ENCODE results near the gene LYRM2.

- TF ChIP-seq CTCF (IDR thresholded peaks at IDR 0.05) = no peak
- TF ChIP-seq POLR2A (IDR thresholded peaks at IDR 0.05) = peak; percentile 50
Observed at GRCh38 chr6:89542081-89542857, 96.3 kb downstream of the LYRM2 start.

Data from right lobe of liver (tissue), 4 donors.